ENCODE data around the gene MYO3B.

Gene MYO3B

GRCh38 chr2:170690640-170691039 is 512.7 kb downstream of the MYO3B start:
- Histone ChIP-seq H3K27me3 (replicated peaks; ENCODE audit: insufficient read depth, low read length) (no peaks in the 10 kb centered on the region), H3K4me3 (ENCODE audit: low read length) (no peak overlapping the region), H3K36me3 (replicated peaks; ENCODE audit: insufficient read depth, low read length) (no peaks in the 10 kb centered on the region), H3K4me2 (ENCODE audit: low read depth, low read length) (no peak overlapping the region), H3K27ac (ENCODE audit: low read length) (no peak overlapping the region), H3K4me1 (ENCODE audit: low read length) (no peaks in the 10 kb centered on the region), H3K9me3 (replicated peaks; ENCODE audit: insufficient read depth, low read length) (no peaks in the 10 kb centered on the region), H3F3A (ENCODE audit: insufficient read depth, low read length) (no peaks in the 10 kb centered on the region), H3K9ac (ENCODE audit: low read length) (no peak overlapping the region), H3K9me2 (replicated peaks; ENCODE audit: insufficient read depth, low read length) (no peaks in the 10 kb centered on the region), H4K20me1 (ENCODE audit: insufficient read depth, low read length) (no peaks in the 10 kb centered on the region), H2AFZ (ENCODE audit: low read length) (no peak overlapping the region), H3K79me2 (ENCODE audit: low read length) (no peaks in the 10 kb centered on the region)
- no peak for DNase-seq
- TF ChIP-seq, protein P1, sequence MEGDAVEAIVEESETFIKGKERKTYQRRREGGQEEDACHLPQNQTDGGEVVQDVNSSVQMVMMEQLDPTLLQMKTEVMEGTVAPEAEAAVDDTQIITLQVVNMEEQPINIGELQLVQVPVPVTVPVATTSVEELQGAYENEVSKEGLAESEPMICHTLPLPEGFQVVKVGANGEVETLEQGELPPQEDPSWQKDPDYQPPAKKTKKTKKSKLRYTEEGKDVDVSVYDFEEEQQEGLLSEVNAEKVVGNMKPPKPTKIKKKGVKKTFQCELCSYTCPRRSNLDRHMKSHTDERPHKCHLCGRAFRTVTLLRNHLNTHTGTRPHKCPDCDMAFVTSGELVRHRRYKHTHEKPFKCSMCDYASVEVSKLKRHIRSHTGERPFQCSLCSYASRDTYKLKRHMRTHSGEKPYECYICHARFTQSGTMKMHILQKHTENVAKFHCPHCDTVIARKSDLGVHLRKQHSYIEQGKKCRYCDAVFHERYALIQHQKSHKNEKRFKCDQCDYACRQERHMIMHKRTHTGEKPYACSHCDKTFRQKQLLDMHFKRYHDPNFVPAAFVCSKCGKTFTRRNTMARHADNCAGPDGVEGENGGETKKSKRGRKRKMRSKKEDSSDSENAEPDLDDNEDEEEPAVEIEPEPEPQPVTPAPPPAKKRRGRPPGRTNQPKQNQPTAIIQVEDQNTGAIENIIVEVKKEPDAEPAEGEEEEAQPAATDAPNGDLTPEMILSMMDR (IDR thresholded peaks at IDR 0.05; ENCODE audit: low read length) = no peak
- TF ChIP-seq EZH2phosphoT487 (IDR thresholded peaks at IDR 0.05; ENCODE audit: low read length) (no peak), EZH2 (optimal IDR thresholded peaks at IDR 0.05; ENCODE audit: low read depth, low read length) (no peak)

DNA sequence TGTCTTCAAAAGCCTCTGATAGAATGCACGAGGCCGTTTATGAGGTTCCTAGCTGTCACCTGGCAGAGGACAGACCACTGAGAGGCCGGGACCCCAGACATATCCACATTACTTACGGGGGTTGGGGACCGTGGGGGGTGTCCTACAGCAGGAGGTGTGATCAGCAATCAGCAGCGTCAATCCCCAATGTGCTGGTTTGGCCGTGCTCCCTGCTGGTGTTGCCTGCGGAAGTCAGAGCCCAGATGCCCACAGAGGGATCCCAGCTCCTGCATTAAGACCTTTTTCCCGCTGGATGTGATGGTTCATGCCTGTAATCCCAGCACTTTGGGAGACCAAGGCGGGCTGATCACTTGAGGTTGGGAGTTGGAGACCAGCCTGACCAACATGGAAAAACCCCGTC is 516.4 kb downstream of the MYO3B start:
- Histone ChIP-seq H3K4me3 (ENCODE audit: low read length) (no peak overlapping the region), H3K36me3 (replicated peaks; ENCODE audit: insufficient read depth, low read length) (no peaks in the 10 kb centered on the region), H3K27ac (ENCODE audit: low read length) (no peak overlapping the region), H3K27me3 (replicated peaks; ENCODE audit: insufficient read depth, low read length) (no peaks in the 10 kb centered on the region), H3K9me3 (replicated peaks; ENCODE audit: insufficient read depth, low read length) (no peaks in the 10 kb centered on the region), H3F3A (ENCODE audit: insufficient read depth, low read length) (no peaks in the 10 kb centered on the region), H3K9ac (ENCODE audit: low read length) (no peak overlapping the region), H3K4me2 (ENCODE audit: low read depth, low read length) (no peak overlapping the region), H3K79me2 (ENCODE audit: low read length) (no peaks in the 10 kb centered on the region), H4K20me1 (ENCODE audit: insufficient read depth, low read length) (no peaks in the 10 kb centered on the region), H2AFZ (ENCODE audit: low read length) (no peak overlapping the region), H3K4me1 (ENCODE audit: low read length) (no peaks in the 10 kb centered on the region), H3K9me2 (replicated peaks; ENCODE audit: insufficient read depth, low read length) (no peaks in the 10 kb centered on the region)
- TF ChIP-seq, protein P1 (IDR thresholded peaks at IDR 0.05; ENCODE audit: low read length) = no peak
- TF ChIP-seq EZH2 (optimal IDR thresholded peaks at IDR 0.05; ENCODE audit: low read depth, low read length) (no peak), EZH2phosphoT487 (IDR thresholded peaks at IDR 0.05; ENCODE audit: low read length) (no peak)
- DNase-seq = no peak

DNA sequence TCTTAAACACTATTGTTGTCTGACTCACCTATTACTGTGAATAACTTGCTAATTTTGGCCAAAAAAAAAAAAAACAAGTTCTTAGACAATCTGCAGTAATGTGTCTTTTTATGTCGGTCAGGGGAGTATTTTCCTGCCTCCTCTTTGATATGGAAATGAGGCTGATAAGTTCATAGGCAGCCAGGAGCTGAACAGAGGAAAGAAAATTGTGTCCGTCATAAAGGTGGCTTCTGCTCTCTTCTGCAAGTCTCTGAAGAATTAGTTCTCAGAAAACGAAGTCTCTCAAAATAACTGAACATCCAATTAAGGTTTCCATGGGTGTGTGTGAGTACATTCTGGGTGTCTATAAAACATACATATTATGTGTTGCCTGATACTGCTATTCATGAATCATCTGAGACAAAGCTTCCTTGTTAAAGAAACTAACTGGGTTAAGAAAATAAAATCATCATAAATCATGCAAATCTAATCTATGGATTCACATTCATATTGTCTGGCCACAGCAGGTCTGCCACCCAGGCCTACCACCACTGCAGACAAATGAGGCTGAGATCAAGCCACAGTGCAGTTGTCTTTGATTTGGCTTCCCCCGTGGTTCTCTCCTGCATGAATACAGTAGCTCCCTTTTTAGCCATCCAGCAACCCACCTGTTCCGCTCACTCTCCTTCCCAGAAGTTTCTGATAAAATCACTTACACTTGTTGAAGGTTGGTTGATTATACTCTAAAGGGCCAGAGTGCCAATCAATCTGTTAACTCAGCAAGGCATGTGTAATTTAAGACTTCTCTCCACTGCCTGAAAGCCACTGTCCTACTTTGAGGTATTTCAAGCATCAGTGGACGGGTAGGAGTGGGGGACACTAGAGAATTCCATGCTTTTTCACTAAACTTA is 517.8 kb downstream of the MYO3B start:
- Histone ChIP-seq H3K36me3 (replicated peaks; ENCODE audit: insufficient read depth, low read length) (no peaks in the 10 kb centered on the region), H3K4me1 (ENCODE audit: low read length) (no peaks in the 10 kb centered on the region), H3K9me2 (replicated peaks; ENCODE audit: insufficient read depth, low read length) (no peaks in the 10 kb centered on the region), H3K9me3 (replicated peaks; ENCODE audit: insufficient read depth, low read length) (no peaks in the 10 kb centered on the region), H3K9ac (ENCODE audit: low read length) (no peak overlapping the region), H3F3A (ENCODE audit: insufficient read depth, low read length) (no peaks in the 10 kb centered on the region), H3K4me2 (ENCODE audit: low read depth, low read length) (no peak overlapping the region), H3K27ac (ENCODE audit: low read length) (no peak overlapping the region), H3K27me3 (replicated peaks; ENCODE audit: insufficient read depth, low read length) (no peaks in the 10 kb centered on the region), H3K4me3 (ENCODE audit: low read length) (no peak overlapping the region), H3K79me2 (ENCODE audit: low read length) (no peaks in the 10 kb centered on the region), H4K20me1 (ENCODE audit: insufficient read depth, low read length) (no peaks in the 10 kb centered on the region), H2AFZ (ENCODE audit: low read length) (no peak overlapping the region)
- no peak for DNase-seq
- TF ChIP-seq EZH2 (optimal IDR thresholded peaks at IDR 0.05; ENCODE audit: low read depth, low read length) (no peak), EZH2phosphoT487 (IDR thresholded peaks at IDR 0.05; ENCODE audit: low read length) (no peak)
- TF ChIP-seq, protein P1 (IDR thresholded peaks at IDR 0.05; ENCODE audit: low read length) = no peak
